Globus pallidus (tissue), 1 donor: ENCODE results near the gene CD44.

Experiments used
- DNase-seq: peaks from one replicate; pipeline ENCODE4 v3.0.0-alpha.2; 2015; ENCODE audit warnings: low spot score

CD44 gene

DNA sequence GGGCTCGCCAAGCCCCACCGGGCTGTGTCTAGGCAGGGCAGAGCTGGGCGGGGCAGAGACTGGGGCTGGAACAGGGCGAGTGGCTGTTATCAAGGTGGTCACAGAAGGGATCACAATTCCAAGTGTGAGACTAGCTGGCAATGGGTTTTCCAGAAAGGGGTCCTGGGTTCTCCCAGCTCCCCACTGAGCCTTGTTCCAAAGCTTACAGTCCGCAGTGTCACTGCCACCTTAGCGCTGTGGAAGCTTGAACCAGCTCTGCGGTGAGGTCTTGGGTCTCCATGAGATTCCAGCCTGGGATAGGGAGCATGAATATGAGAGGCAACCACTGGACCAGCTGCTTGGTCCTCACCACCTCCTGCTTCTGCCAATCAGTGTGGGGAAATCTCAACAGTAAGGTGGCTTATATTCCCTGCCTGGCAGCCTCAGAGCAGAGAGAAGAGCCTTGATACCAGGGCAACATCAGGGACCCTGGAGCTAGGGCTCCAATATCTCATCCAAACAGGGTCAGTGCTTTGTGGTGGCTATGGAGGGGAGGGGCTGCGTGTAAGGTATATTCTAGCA lies 831 bp downstream of the CD44 start:
- DNase-seq: no peak

DNA sequence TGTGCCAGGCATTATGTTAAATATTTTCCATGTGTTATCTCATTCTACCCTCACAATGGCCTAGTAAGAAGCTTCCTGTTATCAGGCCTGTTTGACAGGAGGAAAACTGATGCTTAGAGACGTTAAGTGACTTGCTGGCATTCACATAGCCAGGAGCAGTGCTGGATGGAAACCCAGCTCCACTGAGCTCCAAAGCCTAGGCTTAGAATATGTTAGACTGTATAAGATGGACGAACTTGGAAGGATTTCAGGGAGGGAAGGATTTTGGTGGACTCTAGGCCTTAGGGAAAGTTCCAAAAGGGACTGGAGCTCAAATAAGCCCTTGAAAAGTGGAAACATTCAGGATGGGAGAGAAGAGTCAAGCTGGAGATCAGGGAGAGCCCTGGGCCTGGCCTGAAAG lies 2.1 kb downstream of the CD44 start:
- no peak for DNase-seq

DNA sequence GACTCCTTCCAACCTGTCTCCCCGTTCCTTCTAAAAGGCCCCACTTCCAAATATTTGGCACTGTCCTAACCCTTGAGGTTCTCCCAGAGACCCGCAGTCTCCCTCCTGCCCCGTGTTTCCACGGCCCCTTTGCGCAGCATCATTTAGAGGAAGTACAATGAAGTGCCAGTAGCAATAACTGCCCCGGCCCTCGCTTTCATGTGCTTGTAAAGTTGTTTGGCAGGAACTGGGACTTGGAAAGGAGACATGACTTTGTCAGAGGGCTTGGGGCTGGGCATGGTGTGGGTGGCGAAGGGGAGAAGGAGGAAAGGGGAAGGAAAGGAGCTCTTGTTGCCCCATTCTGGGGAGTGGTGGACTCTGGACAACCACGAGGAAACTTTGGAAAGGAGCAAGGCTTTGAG lies 2.6 kb downstream of the CD44 start:
- DNase-seq: peak; percentile 42

DNA sequence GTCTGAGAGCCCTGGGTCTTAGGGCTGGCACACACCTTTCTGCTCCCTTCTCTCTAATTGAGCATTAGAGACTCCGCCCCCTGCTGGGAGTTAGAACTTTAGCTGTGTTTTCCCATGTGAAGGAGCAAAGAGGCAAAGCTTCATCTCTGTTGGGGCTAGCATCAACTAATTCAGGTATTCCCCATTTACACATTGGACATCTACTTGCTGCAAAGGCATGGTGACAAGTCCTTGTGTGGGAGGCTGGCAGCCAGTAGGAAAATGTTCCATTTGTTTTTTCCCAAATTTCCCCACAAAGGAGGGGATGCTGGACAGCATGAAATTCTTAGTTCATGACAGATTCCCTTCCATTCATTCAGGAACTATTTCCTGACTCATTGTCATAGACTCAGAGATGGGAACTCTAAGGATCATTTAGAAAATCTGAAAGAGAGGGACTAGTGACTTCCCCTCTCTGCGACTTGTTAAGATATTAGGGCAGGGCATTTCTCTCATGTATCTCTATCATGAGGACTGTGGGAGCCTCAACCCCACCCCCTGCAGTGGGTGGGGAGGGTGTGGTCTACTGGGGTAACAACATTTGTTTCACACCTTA lies 3.6 kb downstream of the CD44 start:
- DNase-seq: no peak

DNA sequence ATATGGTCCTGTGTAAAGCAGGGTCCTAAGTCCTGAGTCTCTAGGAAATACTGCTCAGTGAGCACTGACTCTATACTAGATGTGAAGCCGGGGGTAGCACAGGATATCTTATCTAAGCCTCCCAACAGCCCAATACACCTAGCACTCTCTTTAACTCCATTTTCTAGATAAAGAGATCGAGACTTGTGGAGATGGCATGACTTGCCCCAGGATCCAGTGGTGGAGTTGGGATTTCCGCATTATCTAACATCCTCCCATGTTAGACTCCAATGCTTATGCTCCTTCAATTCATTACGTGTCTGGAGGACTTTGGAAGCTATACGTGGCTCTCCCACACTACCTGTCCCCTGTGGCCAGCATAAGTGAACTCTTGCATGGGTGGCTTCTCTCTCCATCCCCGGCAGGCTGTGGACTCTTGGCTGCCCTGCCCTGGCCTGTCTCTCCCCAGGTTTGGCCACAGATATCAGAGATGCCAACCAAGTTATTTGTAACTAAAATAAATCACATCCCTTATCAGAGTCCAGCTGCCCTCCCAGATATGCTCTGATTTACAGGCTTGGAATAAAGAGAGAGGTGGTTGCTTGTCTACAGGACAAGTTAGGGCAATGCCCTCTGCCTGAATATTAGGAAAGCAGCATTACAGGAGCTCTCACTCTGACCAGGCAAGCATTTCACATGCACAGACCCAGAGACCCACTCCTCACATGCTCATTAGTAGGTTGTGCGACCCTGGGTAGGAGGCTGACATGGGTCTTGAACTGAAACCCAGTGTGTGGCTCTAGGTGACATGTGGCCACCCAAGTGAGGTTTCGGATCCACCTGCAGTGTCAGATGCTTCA lies 4.5 kb downstream of the CD44 start:
- DNase-seq: no peak

DNA sequence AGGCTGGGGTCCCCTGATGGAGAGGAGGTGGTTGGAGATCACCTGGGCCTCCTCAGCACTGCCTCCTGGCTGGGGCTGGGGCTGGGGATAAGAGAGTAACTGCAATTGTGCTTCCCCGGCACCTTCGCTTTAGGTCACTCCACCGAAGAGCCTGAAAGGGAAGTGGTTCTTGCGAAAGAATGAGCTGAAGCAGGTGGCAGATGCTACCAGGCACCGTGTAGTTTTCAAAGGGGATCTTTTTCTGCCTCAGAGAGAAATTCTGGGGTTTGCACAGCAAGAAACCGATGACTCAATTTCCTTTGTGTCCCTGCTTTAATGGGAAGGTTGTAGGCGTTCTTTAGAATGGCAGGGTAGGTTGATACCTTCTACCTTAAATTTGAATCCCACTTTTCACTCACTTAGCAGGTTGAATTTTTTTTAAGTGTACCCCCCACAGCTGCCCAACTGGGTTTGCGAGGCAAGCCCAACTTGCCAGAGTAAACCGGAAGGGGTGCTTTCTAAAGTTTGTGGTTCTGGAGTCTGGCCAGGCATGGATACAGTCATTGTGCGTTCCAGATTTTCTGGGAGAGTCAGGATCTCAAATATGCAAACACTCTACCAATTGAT lies 5.3 kb downstream of the CD44 start:
- DNase-seq: no peak

DNA sequence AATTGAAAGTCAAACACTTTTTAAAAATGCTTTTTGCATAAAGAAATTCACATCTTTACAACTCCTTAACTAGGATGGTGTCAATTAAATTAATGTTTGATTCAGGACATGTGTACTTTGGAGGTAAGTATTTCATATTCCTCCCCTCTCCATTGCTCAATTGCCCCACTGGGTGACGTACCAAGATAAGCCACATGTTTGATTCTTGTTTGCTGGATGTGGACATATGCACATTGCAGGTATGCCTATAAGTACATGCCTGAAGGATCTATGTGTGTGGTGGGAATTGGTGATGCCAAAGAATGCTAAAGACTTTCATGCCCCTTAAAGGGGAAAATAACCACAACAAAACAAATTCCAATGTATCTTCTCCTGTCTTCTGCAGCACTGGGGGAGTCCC lies 5.8 kb downstream of the CD44 start:
- DNase-seq: no peak

DNA sequence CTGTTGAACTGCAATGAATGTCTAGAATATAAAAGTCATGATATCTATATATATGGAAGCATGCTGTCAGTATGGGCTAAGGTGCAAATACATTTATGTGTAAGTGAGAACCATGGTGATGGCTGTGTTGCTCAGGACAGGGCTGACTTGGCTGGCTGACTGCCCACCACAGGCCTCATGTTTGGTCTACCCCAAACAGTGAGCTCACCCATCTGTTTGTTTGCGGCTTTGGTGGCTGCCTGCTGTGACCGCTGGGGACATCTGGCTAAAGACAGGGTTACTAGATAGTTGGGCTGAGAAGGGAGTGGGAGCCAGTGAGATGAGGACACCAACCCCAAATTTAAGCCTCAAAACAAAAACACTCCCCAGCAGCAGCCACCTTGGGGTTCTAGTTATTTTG lies 6.3 kb downstream of the CD44 start:
- no peak for DNase-seq

DNA sequence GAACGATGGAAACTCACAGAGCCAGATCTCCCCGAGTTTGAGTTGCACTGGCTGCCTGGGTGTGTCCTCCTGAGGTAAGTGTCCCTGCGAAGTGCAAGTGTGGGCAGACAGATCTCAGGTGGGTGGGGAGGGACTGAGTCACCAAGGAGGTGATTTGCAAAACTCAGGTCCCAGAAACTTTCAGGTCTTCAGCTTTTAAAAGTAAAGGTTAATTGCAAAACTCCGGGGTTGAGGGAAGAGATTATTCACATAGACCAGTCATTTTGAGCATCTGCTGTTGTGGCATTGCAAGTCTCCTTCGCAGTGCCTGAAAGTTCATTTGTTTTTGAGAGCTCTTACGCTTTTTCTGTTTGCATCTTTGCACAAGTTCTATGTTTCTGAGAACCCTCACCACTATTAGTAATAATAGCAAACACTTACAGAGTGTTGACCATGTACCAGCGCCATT lies 7.1 kb downstream of the CD44 start:
- no peak for DNase-seq

DNA sequence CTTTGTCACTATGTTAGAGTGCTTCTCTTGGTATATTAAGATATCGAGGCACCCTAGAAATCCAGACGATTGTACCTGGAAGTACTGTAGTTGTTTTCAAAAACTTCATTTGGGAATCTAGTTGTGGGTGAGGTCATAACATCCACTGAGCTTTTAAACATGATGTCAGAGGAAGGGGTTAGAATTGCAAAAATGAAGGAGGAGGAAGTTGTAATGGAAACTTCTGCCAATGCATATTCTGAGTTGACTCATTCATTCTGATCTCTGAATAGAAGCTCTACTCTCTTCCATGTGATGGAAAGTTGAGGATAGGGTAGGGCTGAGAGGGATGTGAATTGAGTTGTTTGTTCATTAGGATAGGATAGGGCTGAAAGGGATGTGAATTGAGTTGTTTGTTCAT lies 7.7 kb downstream of the CD44 start:
- no peak for DNase-seq

DNA sequence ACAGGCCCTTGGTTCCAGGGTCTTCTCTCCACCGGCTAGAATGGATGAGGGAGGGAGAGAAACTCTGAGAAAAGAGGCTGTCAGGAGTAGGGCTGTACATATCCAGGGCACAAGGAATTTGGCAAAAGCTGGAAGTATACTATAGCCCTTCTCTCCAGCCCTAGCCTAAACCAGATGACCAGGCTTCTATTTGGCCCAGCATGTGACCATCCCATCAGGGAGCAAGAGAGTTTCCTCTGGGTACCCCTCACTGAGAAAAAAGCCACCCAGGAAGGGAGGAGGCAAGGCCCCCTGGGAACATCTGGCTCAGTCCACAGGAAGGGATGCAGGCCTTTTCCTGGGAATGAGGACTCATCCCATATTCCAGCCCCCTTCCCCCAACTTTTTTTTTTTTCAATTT lies 8.3 kb downstream of the CD44 start:
- DNase-seq: no peak

DNA sequence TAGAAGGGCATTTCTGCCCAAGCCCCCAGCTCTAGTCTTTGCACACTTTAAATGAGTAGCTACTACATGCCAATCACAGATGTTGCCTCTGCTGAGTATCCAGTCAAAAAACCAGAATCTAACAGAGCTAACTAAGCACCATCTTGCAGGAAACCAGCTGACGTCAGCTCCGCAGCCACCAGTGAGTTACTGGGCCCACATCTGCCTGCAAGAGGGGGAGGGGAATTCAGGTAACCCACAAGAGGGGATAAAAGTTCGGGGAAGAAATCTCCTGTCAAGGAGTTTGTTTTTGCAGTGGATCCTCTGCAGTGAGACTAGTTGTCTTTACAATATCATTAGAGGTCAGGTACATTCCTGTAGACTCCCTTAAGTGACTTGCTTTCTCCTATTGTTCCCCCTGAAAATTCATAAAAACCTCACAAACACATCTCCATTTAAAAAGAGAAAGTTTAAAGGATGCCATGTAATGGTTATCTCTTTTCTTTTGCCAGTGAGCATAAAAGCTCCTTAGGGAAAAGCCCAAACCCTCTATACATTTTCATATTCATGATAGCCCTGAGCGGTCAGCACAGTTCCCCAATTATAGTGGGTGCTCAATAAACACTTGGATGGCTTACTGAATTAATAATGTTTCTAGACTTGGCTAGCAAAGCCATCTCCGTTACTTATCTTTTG lies 9.3 kb downstream of the CD44 start:
- DNase-seq: no peak

DNA sequence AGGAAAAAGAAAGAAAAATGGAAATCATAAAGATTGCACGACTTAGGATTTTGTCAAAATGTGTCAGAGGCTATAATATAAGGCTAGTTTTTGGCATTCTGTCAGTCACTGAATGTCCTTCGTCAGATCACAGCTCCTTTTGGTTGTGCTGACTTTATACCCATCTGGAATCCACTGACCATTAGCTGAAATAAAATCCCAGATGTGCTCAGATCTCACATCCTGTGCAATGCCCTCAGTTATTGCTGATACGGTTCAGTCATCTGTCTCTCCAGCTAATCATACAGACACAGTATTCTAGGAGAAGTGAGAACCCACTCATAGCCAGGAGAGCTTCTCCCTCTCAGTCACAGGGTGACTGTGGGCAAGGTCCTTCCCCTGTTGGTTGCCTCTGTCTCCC lies 11.5 kb downstream of the CD44 start:
- DNase-seq: no peak

DNA sequence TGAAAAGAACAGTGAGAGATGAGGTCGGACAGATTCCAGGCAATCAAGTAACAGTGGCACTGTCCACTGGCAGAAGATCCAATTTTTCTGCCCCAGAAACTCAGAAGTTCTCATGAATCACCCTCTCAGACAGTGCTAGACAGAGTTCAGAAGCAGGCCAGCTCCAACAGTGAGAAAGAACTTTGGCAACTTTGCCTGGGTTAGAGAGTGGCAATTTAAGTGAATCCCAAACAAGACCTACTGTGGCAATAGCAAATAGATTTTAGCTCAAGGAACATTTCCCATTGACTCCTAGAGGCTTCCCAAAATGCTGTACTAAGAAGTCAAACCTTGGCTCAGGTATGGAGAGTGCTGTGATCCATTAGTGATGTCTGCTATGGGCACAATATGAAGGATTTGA lies 12.3 kb downstream of the CD44 start:
- DNase-seq: peak; percentile 22

DNA sequence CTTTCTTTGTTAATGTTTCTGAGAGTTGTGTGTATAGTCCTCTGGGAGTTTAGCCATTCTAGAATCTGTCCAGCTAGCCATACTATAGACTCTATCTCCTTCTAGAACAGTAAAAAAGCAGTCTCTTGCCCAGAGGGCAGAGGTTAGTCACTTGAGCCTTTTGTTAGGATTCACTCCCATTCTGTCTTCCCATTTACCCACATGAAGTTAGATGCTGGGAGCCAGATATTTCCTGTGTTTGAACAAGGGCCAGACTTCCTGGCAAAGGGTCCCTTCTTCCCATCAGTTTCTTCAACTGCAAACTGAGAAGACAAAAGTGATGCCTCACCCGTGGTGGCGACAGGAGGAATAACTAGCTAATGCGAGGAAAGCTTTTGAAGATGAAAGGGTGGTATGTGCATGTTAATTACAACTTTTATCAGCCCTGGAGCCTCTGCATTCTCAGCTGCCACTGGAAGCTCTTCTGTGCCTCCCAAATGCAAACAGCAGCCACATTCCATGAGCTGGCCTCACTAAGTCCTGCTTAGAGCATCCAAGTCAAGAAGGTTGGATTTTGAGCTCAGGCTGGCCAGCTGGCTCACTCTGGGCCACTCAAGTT lies 12.8 kb downstream of the CD44 start:
- DNase-seq: no peak

DNA sequence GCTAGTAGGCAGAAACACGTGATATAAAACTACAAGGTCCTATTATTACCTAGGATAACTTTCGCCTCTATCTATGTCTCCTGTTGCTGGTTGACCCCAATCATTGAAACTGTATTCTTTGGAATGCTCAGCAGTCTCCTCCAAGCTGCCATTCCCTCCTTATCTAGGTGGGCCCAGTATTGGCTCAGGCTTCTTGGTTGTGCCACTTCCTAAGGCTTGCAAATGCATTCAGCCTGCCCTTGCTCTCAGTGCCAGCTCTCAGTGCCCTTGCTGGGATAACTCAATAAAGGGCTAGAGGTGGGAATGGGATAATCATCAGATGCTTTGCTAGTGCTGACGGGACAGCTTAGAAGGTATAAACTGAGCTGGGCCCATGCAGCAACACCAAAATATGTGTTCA lies 13.6 kb downstream of the CD44 start:
- DNase-seq: no peak

DNA sequence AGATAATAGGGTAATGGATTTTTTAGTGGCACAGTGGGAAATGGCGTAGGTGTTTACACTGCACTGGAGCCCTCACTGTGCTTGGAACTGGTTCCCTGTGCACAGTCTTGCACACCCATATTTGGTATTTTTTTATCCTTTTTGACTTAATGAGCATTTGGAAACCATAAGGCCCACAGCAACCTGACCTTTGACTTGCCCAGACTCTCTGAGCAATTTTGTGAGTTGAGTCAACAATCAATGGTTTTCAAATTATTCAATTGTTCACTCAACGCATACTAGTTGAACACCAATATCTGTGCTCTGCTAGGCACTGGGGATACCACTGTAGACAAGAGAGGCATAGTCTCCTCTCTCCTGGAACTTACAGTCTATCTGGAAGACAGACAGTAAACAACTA lies 14.3 kb downstream of the CD44 start:
- DNase-seq: no peak

DNA sequence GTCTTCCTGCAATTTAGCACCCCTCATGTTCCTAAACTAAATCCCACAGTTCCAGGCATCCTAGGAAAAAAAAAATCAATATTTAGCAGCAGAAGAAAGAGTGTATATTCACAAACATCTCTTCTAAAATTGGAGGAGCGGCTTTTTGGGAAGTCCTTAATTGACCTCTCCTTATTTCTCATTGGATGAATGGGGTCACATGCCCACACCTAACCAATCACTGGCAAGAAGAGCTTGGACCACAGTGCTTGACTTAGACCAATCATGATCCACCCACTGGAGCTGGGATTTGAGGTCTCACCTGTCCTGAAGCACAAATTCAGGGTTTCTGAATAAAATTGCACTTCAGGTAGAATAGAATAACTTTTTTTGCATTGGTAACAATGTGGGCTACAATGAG lies 16.0 kb downstream of the CD44 start:
- no peak for DNase-seq

DNA sequence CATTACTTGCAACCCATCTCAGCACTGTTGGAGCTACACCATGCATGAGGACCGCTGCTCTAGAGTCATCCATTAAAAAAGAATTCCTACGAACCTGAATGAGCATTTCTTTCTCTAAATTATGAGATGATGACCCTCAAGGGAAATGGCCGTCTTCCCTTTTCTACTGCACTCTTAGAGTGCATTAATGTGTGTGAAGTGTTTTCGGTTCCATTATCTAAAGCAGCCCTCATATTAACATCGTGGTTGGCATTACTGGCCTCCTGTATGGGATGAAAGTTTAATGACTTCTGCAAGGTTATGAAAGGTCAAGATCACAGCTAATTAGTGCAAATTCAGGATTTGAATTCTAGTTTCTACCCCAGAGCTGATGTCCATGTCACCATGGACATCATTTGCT lies 16.7 kb downstream of the CD44 start:
- no peak for DNase-seq

DNA sequence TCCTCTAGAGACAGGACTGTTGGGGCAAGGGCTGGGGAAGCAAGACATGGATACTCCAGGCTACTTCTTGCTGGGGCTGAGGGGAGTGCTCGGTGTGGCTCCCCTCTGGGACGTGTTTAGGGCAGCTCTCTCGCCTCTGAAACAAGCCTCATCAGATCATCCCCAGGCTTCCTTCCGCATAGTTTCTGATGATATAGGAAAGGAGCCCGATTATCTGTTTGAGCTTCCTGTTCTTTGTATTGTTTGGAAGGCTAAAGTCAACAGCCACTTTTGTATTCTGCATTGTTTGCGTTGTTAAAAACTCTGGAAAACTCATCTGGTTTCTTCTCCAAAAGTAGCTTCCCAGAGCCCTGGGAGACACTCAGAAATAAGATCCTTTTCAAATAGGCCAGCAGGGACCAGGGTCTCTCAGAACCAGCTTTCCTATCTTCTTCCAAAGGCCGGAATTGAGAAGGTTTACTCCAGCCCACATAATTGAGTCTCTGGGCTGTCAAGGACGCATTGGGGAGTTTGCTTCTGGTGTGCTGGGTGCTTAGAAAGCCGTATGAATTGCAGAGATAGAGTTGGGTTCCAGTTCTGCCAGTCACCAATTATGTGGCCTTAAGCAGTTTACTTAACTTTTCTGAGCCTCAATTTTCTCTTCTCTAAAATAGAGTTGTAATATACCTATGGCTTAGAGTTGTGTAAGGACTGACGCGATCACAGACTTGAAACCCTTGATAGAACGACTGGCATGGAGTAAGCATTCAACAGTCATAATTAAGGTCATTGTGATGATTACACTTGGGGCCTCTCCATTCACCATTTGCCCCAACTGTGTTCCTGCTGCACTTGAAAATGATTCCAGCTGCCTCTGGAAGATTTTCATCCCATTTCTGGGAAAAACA lies 19.1 kb downstream of the CD44 start:
- no peak for DNase-seq
